ENCODE results near the gene KIF6.

GRCh38 chr6:39670519-39670918 lies 54.7 kb downstream of the KIF6 start:
- TF ChIP-seq CTCF (optimal IDR thresholded peaks at IDR 0.05 in 1 of 3, IDR thresholded peaks at IDR 0.05 in 1 of 3, conservative IDR thresholded peaks at IDR 0.05 in 1 of 3; ENCODE audit: extremely low read depth in 1 of 3, insufficient read depth in 2 of 3, low read length in 3 of 3) (no peak), EZH2 (IDR thresholded peaks at IDR 0.05; ENCODE audit: low read length) (no peak)
